ENCODE data around the gene EGF. TPM values are rescaled to one million over a fixed set of nuclear protein-coding genes. Genes with fewer than 3 reads are reported as not detected.
A peak's percentile ranks its signal among the peaks of the same experiment; 100 is the strongest.
"Not testable (repeated sequence)": the region's sequence is repeated elsewhere in the genome, so short reads cannot be mapped to it uniquely, and the experiment has no call there.

Gene EGF
- total RNA-seq, 1 donor from 2014 or later: not detected

DNA sequence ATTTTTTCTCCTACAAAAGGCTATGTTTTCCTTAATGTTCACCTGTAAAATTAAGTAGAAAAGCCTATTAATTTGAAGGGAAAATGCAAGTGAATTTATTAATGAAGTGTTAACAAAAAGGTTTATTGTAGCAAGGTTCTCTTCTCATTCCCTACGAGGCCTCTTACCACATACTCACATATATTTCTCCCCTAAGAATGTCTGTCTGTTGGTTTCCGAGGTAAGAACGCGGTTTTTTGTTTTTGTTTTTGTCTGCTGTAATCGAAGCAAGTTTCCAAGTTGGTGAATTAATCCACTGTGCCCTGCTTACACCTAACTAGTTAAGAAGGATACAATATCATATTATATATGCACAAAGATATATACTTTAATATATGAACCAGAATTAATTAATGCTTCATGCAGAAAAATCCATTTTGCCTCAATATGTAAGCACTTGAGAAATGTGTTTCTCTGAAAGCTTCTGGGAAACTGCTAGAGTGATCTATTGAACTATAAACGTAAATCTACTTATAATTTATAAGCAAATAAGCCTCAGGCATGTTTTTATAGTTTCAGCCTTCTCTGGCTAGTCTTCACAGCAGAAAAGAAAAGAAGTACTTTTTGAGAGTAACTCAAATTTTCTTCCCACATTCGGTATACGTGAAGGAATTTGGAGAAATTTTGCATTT is 120.8 kb downstream of the EGF start:
- DNase-seq (ENCODE audit: low read depth in 2 of 2): no peak

DNA sequence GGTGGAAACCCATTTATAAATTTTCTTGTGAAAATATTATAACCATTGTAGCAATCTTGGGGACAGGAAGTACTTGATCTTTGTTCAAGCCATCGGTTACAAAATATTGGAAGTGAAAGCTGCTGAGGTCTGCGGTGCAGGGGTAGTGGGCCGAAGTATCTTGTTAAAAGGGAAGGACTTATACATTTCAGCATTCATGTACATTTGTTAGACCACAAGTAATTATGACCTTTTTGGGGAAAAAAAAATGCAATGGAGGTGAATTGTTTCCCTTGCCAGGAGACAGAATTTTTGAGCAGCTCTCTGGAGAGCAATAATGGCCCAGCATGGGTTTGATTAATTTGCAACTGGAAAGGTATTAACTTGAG is 121.3 kb downstream of the EGF start:
- DNase-seq (ENCODE audit: low read depth in 2 of 2): no peak

DNA sequence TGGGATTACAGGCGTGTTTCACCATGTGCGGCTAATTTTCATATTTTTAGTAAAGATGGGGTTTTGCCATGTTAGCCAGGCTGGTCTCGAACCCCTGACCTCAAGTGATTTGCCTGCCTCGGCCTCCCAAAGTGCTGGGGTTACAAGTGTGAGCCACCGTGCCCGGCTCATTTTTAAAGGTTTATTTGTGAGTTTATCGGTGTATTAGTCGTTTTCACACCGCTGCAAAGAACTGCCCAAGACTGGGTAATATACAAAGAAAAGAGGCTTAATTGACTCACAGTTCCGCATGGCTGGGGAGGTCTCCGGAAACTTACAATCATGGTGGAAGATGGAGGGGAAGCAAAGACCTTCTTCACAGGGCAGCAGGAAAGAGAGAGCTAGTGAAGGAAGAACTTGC is 126.5 kb downstream of the EGF start:
- not testable (repeated sequence) for DNase-seq (ENCODE audit: low read depth in 2 of 2)

DNA sequence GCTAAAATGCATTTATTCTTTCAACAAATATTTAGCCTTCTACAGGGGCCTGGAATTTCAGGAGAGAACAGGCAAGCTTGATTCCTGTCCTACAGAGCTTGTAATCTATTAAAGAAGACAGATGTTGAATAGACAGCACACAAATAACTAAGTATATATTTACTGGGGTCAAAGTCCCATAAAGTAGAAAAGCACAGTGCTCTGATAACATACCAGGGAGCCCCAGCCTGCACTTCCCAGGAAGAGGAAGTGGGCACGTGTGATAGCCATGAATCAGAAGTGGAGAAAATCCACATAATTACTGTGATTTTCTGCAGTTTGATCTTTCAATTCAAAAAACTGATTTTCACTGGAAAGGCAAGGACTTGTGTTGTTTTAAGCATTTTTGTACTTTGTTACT is 129.1 kb downstream of the EGF start:
- no peak for DNase-seq (ENCODE audit: low read depth in 2 of 2)

DNA sequence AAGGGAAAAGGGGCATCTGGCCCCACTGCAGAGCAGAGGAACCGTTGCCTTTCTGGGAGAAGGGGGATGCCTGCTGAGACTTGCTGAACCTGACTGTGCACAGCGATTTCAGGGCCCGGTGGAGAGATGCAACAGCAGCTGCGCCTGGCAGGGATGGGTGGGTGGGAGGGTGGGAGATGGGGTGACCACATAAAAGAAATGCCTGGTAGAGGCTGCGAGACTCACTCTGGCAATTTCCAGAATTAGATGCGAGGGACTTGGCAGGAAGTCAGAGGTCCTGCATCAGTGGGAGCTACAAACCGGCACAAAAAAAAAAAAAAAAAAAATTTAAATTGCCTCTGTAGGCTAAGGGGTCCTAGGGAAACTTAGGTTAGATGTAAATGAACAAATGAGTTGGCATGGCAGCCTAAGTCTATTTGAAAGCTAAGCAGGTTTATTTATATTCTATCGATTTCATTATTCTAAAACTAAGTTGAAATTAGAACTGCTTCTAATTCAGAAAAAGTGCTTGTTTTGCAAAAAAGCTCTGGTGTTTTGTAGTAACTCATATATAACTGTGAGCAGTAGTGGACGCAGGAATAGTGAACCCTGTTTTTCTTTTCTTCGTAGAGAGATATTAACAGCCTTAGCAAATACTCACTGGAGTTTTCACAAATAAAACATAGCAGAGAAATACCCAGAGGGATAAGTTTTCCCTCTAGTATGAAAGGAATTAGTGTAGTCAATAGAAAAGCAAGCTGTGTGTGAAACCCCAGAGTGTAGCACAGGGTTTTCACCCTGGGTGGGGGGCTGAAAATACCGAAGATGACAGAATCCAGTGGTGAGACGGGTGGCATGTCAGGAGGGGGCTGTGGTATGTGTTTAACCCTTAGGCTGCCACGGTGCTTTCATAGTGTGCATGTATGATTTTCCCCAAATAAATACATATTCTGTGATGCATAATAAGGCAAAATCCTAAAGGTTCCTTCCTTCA is 130.1 kb downstream of the EGF start:
- DNase-seq (ENCODE audit: low read depth in 2 of 2): no peak

DNA sequence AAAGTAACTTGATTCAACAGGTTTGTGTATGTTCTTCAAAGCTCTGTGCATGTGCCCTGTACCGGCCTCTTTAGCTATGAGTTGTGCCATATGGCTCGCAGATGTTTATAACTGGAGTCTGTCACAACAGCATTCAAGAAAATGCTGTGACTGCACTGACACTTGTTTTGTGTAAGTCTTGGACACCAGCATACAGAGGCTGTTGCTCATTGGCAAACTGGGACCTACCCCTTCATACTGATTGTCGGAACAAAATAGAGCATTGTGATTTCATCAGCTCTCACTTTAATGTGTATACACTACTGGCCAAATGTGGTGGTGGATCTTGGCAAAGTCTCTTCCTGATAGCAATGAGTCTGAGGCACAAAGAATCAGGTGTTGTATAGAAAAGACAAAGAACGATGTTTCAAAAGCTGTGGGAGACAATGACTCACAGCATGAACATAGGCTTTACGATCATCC is 133.9 kb downstream of the EGF start:
- DNase-seq (ENCODE audit: low read depth in 2 of 2): no peak

DNA sequence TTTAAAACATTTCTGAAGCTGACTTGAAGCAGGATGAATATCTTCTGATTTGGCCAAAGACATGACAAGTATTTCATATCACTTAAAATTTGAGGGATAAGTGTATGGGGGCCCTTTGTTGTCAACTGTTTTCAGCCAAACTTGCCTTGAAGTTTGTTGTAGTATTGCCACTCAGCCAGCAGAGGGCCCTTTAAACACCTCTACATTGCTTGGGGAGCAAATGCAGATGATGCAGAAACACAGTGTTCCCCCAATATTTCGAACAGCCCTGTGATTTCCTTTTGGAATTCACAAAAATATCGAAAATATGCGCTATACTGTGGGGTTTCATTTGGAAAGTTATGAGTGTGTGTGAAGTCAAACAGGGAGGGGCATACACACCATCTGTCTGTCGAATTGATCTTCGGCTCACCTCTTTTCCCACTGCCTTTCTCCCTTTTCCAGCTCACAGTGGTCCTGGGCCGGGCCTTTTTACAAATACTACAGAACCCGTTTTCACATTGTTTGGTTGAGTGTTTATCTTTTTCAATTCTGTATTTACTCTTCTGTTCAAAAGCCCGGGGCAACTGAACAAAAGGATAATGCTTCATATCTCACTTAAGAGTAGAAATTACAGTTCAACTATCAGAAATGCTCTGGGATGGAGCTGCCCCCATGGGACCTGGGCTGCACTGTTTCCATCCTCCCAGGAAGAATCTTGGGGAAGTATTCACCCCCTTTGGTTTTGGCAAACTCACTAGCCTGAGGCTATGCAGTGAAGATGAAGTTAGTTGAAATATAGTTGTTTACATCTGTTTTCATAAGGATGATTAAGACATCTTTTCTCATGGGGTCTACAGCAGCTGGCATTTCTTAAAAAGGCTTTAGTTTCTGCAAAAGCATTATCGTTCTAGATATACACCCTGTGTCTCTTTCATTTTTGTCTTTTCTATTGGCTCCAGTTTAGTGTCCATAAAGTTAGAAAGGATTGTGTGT is 137.6 kb downstream of the EGF start:
- peak; percentile 57 to 60 for DNase-seq (ENCODE audit: low read depth in 2 of 2)

DNA sequence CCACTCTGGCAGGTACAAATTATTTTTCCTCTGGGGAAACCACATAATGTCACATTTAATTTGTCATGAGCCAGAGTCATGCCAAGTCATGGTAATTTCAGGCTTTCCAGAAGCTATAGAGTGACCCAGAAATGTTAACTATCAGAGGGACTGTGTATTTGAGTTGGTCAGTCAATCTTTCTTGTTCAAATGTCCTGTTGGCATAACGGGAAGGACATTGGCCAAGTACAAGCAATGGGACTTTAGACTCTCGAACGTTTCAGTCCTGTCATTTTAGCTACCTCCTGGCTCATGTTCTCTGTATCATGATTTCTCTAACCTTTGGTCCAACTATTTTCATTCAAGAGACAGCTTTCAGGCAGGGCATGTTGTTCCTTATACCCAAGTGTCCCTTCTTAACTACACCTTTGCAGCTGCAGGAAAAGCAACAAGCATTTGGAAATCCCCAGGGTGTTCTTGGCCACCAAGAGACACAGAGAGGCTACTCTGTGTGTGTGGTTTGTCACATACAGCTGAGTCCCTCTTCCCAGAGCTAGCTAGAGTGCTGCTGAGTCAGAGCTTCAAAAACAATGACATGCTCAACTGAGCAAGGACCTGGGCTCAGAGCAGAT is 142.6 kb downstream of the EGF start:
- peak; percentile 2 to 25 for DNase-seq (ENCODE audit: low read depth in 2 of 2)

DNA sequence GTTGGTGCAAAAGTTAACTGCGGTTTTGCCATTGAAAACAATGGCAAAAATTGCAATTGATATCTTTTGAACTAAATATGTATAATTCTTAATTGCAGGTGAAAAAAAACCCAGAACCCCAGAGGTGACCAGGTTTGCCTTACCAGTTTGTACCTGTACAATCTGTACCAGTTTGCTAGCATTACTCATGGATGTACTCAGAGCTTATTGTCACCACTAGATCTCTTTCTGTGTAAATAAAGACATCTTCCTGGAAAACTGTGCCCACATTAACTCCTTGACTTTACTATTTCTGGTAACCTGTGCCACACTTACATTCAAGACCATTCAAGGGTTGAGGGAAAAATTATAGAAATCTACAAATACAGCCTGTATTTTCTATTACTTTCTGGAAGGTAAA is 146.0 kb downstream of the EGF start:
- DNase-seq (ENCODE audit: low read depth in 2 of 2): no peak

DNA sequence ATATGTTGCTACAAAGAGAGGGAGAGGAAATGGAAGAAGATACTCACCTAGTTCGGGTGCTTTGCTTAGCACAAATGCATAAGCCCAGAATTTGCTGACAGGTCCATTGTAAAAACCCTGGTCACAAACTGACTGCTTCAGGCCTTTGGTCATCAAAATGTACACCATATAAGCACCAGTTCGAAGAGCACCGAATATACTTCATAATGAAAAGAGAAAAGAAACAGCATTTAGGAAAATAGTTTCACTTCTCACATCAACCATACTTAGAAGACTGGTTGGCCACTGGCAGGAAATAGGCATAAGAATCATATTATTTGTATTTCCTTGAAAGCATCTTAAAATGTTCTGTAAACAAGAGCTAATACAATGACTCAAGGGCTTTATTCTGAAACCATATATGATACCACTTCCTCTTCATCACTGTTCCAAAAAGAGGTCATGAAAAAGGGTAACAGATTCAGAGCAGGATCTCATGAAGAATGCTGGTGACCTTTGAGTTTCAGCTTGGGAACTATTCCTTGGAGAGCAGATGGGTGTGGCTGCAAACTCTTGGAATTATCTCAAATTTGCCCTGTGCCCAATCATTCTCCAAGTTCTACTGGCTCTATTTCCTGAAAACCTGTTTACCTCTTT is 147.0 kb downstream of the EGF start:
- peak in 1 of 2 donors; percentile 51 for DNase-seq (ENCODE audit: low read depth in 2 of 2)

DNA sequence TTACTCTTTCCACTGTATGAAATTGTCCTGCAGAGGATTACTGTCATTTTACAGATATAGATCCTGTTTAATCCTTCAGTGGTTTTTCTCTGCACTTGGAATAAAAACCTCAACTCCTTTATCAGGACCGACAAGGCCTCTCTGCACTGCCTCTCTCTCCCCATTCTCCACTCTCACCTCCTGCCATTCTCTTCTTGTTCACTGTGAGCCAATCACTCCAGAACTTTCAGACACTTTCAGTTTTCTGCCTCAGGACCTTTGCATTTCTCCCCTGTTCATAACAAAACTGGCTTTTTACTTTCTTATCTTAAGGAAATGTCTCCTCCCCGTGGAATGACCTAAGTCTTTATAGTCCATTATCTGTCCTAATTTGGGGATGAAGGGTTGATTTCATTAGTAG is 148.4 kb downstream of the EGF start:
- no peak for DNase-seq (ENCODE audit: low read depth in 2 of 2)

Other genes starting within 250 kb of the EGF start
- 37.3 and 47.5 TPM in 2 replicates for gene CASP6, start 209.4 kb upstream of the EGF start, total RNA-seq
- gene PLA2G12A, start 182.8 kb upstream of the EGF start, total RNA-seq: 5.7 and 7.7 TPM in 2 replicates
- 26.4 and 38.7 TPM in 2 replicates for gene CFI, start 110.9 kb upstream of the EGF start, total RNA-seq
- gene GAR1, start 97.1 kb upstream of the EGF start, total RNA-seq: 2.2 TPM in 2 replicates
- under 0.01 TPM in 1 of 2 replicates, not detected in the other for gene RRH, start 84.9 kb upstream of the EGF start, total RNA-seq
- under 0.01 TPM in 1 of 2 replicates, not detected in the other for gene LRIT3, start 64.8 kb upstream of the EGF start, total RNA-seq

All from lung microvascular endothelial cell (primary cell).